AG04450 (cell line): ENCODE measurements around the gene TMED6. TPM values are rescaled to one million over a fixed set of nuclear protein-coding genes. Genes with fewer than 3 reads are reported as not detected.

Source experiments
- CTCF ChIA-PET: fragments of 300-600, 350-600 bp; formaldehyde crosslinking; extraction: SDS; loops from one replicate; lab custom pipeline; 2022; ENCODE audit warnings: antibody characterized with exemption, inconsistent platforms; lab: Charles Lee
- POLR2A ChIA-PET: fragments of 350-600 bp; formaldehyde crosslinking; extraction: SDS; loops from one replicate; lab custom pipeline; 2021; ENCODE audit warnings: antibody characterized with exemption, inconsistent platforms; lab: Yijun Ruan, JAX
- DNase-seq: peaks from one replicate; pipeline ENCODE4 v3.0.0-alpha.2; 2011; ENCODE audit warnings: low read depth, low spot score
- H3K27ac ChIP-seq: one replicate; pipeline ENCODE4 v1.5.1; 2012; ENCODE audit warnings: low read depth, low read length, control low read depth
- H3K27me3 ChIP-seq: one replicate; pipeline ENCODE4 v1.6.0; 2012; ENCODE audit warnings: low read length; ENCODE audit not compliant: control insufficient read depth, insufficient read depth
- H3K4me3 ChIP-seq: 2 replicates; pipeline ENCODE4 v1.5.1; 2011; ENCODE audit warnings: mild to moderate bottlenecking, low read depth, low read length, control low read depth
- H3K9me3 ChIP-seq: 2 replicates; pipeline ENCODE4 v1.5.1; 2012; ENCODE audit warnings: low read length; ENCODE audit not compliant: control insufficient read depth, insufficient read depth
- CTCF ChIP-seq: IDR thresholded peaks from 2 replicates; pipeline ENCODE4 v1.5.1; 2011; ENCODE audit warnings: low read depth, low read length, control low read depth, inconsistent platforms
- polyA plus RNA-seq: library from polyadenylated mRNA; depleted of rRNA; stranded (reverse); fragments of >200 nt; gene quantifications from 2 replicates; pipeline ENCODE4 v1.2.3, GENCODE V29; 2011

TMED6 gene
- polyA plus RNA-seq, 1 experiment = not detected

- peak overlapping the region; percentile 61 for H3K27ac ChIP-seq
- POLR2A ChIA-PET = interaction anchor here (0.9 to 1.4 kb wide), 3 partner anchors 13 to 179 kb away, joined by 3 to 4 read pairs (median 3); partner anchors contain the start of gene SNTB2
- no peak for TF ChIP-seq CTCF
- no peak for DNase-seq
- CTCF ChIA-PET = no interaction called here
- H3K9me3 ChIP-seq = no peaks in the 10 kb centered on the region; the same call in 1 of the 2 replicates
- no peaks in the 10 kb centered on the region for H3K27me3 ChIP-seq
- H3K4me3 ChIP-seq = peak overlapping the region; percentile 77
These were observed 22.0 kb downstream of the TMED6 start for GRCh38 chr16:69329369-69330285.

DNA sequence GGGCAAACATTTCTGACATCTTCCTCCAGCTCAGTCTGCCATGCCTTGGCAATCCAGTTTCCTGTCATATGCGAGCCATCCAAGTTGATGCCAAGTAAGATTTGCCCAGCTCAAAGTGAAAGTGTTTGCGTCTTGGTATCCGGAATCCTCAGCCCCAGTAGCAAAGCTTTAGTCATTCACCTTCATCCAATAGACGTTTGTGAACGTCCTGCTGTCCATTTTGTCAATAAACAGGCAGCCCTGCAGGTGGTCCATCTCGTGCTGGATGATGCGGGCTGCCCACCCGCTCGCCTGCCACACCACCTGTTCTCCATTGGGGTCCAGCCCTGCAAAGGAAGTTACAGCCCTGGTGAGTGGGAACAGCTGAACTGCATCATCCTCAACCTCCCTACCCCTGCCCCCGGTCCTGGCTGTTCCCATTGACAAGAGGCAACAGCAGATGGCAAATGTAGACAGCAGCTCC lies 22.7 kb downstream of the TMED6 start:
- Histone ChIP-seq H3K27ac (peak overlapping the region; percentile 61), H3K4me3 (peak overlapping the region; percentile 77), H3K9me3 (no peaks in the 10 kb centered on the region), H3K27me3 (no peaks in the 10 kb centered on the region)
- no peak for DNase-seq
- TF ChIP-seq CTCF = no peak
- CTCF ChIA-PET = no interaction called here
- POLR2A ChIA-PET = interaction anchor here (1.3 to 1.4 kb wide), 2 partner anchors 10 to 12 kb away, joined by 3 read pairs; partner anchors contain the start of gene COG8

GRCh38 chr16:69327585-69328310 lies 23.8 kb downstream of the TMED6 start:
- DNase-seq = no peak
- Histone ChIP-seq H3K9me3 (no peaks in the 10 kb centered on the region), H3K27ac (no peak overlapping the region), H3K4me3 (no peak overlapping the region), H3K27me3 (no peaks in the 10 kb centered on the region)
- POLR2A ChIA-PET = interaction anchor here (1.3 kb wide), 1 partner anchor 11 kb away, joined by 3 read pairs; the partner anchor contains the start of gene COG8
- no peak for TF ChIP-seq CTCF
- CTCF ChIA-PET = interaction anchor here (0.7 to 1.8 kb wide), 3 partner anchors 16 to 177 kb away, joined by 3 to 10 read pairs (median 6); no protein-coding TSS in a partner anchor

GRCh38 chr16:69326172-69326873 lies 25.3 kb downstream of the TMED6 start:
- H3K9me3 ChIP-seq = no peaks in the 10 kb centered on the region
- no peak overlapping the region for H3K27ac ChIP-seq
- TF ChIP-seq CTCF = no peak
- DNase-seq = no peak
- POLR2A ChIA-PET = interaction anchor here (1.0 to 1.2 kb wide), 2 partner anchors 15 to 30 kb away, joined by 3 to 4 read pairs; no protein-coding TSS in a partner anchor
- no peak overlapping the region for H3K4me3 ChIP-seq
- CTCF ChIA-PET = interaction anchor here (0.5 to 1.8 kb wide), 4 partner anchors 14 to 176 kb away, joined by 3 to 10 read pairs (median 5); no protein-coding TSS in a partner anchor
- no peaks in the 10 kb centered on the region for H3K27me3 ChIP-seq
